ENCODE data around the gene TMEM212. TPM values are rescaled to one million over a fixed set of nuclear protein-coding genes. Genes with fewer than 3 reads are reported as not detected.

Gene TMEM212
- total and polyA plus RNA-seq, 9 of the 15 experiments (the other 6 are each of a cell fraction or from before 2014, with no cell fraction given), result not detected

DNA sequence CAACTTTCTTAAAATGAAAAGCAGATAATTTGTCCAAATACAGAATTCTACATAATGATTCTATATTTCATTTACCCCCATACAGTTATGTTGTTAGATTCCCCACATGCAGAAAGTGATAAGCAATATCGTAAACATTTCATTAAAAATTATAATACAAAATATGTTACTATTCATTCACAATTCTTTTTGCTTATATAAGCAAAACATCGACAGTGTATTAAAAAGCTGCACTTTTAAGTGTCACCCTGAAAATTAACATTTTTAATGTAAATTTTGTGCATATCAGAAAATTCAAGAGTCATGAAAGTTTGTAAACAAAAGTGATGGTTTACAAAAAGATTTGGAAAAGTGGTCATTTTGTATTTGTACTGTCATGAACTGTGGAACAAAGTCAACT, 19.2 kb downstream of the TMEM212 start:
- WGBS (ENCODE audit: insufficient coverage, low coverage, missing lambda C conversion rate), result 45% methylated on average over 2 of the region's 2 CpGs
- no peak overlapping the region for H2AFZ ChIP-seq (ENCODE audit: low read depth, low read length)
- no peak overlapping the region for H3K27ac ChIP-seq (ENCODE audit: extremely low read depth, low read depth, low read length)
- ATAC-seq, result no peak
- intact Hi-C loops (cut with micrococcal nuclease) (no loop called here), in situ Hi-C loops (cut with MboI) (no loop called here)
- no peak overlapping the region for H3K9ac ChIP-seq (ENCODE audit: insufficient read depth in 1 of 2, low read depth in 2 of 2, low read length in 2 of 2)
- no peak overlapping the region for H3K4me2 ChIP-seq (ENCODE audit: insufficient read depth, low read length)
- no peaks in the 10 kb centered on the region for H3K9me1 ChIP-seq (ENCODE audit: control insufficient read depth, insufficient read depth, low read length)
- H3K27me3 ChIP-seq (ENCODE audit: control insufficient read depth in 2 of 2, insufficient read depth in 2 of 2, low read length in 2 of 2), result no peaks in the 10 kb centered on the region
- H3K4me1 ChIP-seq (replicated peaks in 1 of 2; ENCODE audit: control insufficient read depth in 2 of 2, insufficient read depth in 2 of 2, low read length in 2 of 2), result 0 out of 5 replicates have a peak, but pooled peaks cover 0 to 4% of the 10 kb centered on the region in 2 experiments
- H4K20me1 ChIP-seq (replicated peaks; ENCODE audit: control insufficient read depth, insufficient read depth, low read length), result no peaks in the 10 kb centered on the region
- no peak for FAIRE-seq
- no TSS peak for BruUV-seq (replicated peaks)
- ChIA-PET CTCF (ENCODE audit: low intra/inter-chr PET ratio) (no interaction called here), POLR2A (no interaction called here)
- TF ChIP-seq, protein P1, sequence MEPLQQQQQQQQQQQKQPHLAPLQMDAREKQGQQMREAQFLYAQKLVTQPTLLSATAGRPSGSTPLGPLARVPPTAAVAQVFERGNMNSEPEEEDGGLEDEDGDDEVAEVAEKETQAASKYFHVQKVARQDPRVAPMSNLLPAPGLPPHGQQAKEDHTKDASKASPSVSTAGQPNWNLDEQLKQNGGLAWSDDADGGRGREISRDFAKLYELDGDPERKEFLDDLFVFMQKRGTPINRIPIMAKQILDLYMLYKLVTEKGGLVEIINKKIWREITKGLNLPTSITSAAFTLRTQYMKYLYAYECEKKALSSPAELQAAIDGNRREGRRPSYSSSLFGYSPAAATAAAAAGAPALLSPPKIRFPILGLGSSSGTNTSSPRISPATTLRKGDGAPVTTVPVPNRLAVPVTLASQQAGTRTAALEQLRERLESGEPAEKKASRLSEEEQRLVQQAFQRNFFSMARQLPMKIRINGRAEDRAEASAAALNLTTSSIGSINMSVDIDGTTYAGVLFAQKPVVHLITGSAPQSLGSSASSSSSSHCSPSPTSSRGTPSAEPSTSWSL (CRISPR knock-in tag; IDR thresholded peaks at IDR 0.05; ENCODE audit: borderline replicate concordance), result no peak
- TF ChIP-seq POLR2G (IDR thresholded peaks at IDR 0.05; ENCODE audit: low read depth, low read length), result no peak
- TF ChIP-seq GATAD2A (IDR thresholded peaks at IDR 0.05), result no peak
- no peak for TF ChIP-seq FOXA1 (IDR thresholded peaks at IDR 0.05; ENCODE audit: borderline replicate concordance)
- no peak for TF ChIP-seq CBFB (CRISPR knock-in tag; IDR thresholded peaks at IDR 0.05)
- TF ChIP-seq C11orf30 (IDR thresholded peaks at IDR 0.05; ENCODE audit: low read depth), result 0 out of 2 replicates have a peak, but pooled peaks have one; percentile 26
- peak; percentile 52 for TF ChIP-seq ZNF316 (IDR thresholded peaks at IDR 0.05)
- no peaks in the 10 kb centered on the region for H3K79me2 ChIP-seq (ENCODE audit: control insufficient read depth, insufficient read depth, low read length)
- DNase-seq (ENCODE audit: extremely low read depth in 1 of 4, low spot score in 3 of 4), result no peak
- no peaks in the 10 kb centered on the region for H3K36me3 ChIP-seq (ENCODE audit: control insufficient read depth, insufficient read depth, low read length)
- no peak overlapping the region for H3K4me3 ChIP-seq
- no peaks in the 10 kb centered on the region for H3K9me3 ChIP-seq (replicated peaks; ENCODE audit: control insufficient read depth, insufficient read depth, low read depth, low read length)
